ENCODE data around the gene PRKAG2. TPM values are rescaled to one million over a fixed set of nuclear protein-coding genes. Genes with fewer than 3 reads are reported as not detected.

PRKAG2 gene
- total and polyA plus RNA-seq, 12 donors = 3.8 to 17.3 (median 10.9) TPM

DNA sequence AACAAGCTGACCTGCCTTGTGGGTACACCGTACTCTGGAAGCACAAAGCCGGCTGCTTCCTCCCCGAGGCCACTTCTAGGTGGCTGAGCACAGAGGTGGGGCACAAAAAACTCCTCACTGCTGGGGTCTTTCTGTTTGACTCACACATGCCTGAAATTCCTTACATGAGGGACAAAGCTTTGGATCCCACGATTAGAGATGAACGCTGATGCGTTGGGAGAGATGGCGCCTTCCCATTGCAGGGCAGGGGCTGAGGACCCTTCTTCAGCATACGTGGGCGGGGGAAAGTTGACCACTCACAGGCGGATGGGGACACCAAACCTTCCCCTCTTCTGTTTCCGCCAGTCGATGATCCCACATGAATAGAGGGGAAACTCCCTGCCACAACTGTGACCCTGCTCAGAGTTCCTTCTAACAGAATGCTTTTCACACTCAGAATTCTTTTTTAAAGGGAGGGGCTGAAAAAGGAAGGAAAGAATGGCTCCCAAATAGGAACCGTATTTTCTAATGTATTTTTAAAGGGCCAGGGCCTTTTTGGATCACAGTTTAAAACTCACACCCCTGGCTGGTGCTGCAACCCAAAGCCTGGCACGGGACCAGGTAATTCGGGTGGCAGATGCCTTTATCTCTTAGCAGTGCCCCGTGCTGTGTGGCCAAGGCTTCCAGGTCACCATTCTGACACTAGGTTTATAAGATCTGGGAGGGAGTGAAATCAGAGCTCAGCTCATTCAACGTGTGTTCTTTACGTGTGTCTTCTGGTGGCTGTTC, 134.0 kb downstream of the PRKAG2 start:
- intact Hi-C loops (cut with DNase I) = loop anchor here in 1 of 2 donors (10.0 kb wide), 1 partner anchor 108 kb away; no protein-coding TSS in a partner anchor
- peak in 1 of 7 donors; percentile 25 for DNase-seq
- no peaks in the 10 kb centered on the region for H3K27me3 ChIP-seq
- 42 to 66% (median 52%) methylated on average over 15 to 18 of the region's 18 CpGs for WGBS, 4 donors
- H3K9me3 ChIP-seq (replicated peaks in 1 of 3) = no peaks in the 10 kb centered on the region
- no peaks in the 10 kb centered on the region for H3K36me3 ChIP-seq (replicated peaks in 1 of 2)
- TF ChIP-seq, protein P1, sequence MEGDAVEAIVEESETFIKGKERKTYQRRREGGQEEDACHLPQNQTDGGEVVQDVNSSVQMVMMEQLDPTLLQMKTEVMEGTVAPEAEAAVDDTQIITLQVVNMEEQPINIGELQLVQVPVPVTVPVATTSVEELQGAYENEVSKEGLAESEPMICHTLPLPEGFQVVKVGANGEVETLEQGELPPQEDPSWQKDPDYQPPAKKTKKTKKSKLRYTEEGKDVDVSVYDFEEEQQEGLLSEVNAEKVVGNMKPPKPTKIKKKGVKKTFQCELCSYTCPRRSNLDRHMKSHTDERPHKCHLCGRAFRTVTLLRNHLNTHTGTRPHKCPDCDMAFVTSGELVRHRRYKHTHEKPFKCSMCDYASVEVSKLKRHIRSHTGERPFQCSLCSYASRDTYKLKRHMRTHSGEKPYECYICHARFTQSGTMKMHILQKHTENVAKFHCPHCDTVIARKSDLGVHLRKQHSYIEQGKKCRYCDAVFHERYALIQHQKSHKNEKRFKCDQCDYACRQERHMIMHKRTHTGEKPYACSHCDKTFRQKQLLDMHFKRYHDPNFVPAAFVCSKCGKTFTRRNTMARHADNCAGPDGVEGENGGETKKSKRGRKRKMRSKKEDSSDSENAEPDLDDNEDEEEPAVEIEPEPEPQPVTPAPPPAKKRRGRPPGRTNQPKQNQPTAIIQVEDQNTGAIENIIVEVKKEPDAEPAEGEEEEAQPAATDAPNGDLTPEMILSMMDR (IDR thresholded peaks at IDR 0.05) = no peak
- TF ChIP-seq POLR2A (IDR thresholded peaks at IDR 0.05) = no peak
- H3K27ac ChIP-seq = no peak overlapping the region
- no peak overlapping the region for H3K4me3 ChIP-seq
- peaks cover 0 to 6% of the 10 kb centered on the region in 2 donors for H3K4me1 ChIP-seq (replicated peaks in 1 of 2)

DNA sequence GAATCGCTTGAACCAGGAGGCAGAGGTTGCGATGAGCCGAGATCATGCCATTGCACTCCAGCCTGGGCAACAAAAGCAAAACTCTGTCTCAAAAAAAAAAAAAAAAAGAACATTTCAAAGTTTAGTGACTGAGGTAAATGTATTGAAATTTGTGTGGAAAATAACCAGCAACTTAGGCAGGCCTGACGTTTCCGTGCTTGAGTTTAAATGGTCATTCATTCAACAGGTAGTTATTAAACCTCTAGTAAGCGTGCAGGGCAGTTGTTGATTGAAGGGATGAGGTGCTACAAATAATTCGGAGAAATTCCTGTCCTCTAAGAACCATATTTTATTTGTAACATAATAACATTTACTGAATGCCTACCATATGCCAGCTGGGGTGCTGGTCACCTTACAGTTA, 135.3 kb downstream of the PRKAG2 start:
- H3K9me3 ChIP-seq (replicated peaks in 1 of 3) = no peaks in the 10 kb centered on the region
- intact Hi-C loops (cut with DNase I) = loop anchor here in 1 of 2 donors (10.0 kb wide), 1 partner anchor 107 kb away; no protein-coding TSS in a partner anchor
- H3K27me3 ChIP-seq = no peaks in the 10 kb centered on the region
- H3K36me3 ChIP-seq (replicated peaks in 1 of 2) = no peaks in the 10 kb centered on the region
- H3K4me1 ChIP-seq (replicated peaks in 1 of 2) = peaks cover 4 to 12% of the 10 kb centered on the region in 2 donors
- DNase-seq = no peak
- WGBS, 4 donors = 89 to 96% (median 94%) methylated on average over 7 of the region's 7 CpGs
- TF ChIP-seq POLR2A (IDR thresholded peaks at IDR 0.05) = no peak
- TF ChIP-seq, protein P1 (IDR thresholded peaks at IDR 0.05) = no peak
- no peak overlapping the region for H3K27ac ChIP-seq
- no peak overlapping the region for H3K4me3 ChIP-seq

DNA sequence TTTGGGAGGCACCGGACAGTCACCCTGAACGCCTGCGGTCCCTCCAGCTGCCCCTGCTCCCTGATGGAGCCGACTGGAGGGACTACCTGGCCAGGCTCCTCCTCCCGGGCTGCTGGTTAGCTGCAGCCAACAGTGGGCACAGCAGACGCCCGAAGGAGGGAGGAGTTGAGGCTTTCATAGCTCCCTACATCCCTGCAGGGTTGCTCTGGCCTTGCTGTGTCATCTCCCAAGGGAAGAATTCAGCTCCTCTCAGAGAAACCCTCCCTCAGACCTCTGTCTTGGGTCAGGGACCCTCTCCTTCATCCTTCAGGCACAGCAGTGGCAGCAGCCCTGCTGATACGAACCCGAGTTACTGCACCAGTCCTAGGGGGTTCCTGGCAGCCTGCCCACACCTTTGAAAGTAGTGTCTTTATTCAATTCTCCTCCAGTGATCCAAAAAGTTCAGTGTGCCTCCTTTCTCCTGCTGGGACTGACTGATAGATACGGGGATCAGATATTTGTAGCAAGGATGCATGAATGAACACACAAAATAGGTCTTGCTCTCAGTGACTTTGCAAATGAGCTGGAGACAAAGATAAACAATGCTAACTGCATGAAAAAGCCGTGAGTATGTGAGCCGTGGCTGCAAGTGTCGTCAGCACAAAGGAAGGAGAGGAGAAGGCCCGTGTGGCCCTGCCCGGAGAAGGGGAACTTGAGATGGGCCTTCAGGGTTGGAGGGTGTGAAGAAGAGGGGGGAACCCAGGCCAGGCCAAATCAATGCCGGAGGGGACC, 136.6 kb downstream of the PRKAG2 start:
- Histone ChIP-seq H3K27me3 (no peaks in the 10 kb centered on the region), H3K4me3 (no peak overlapping the region), H3K4me1 (replicated peaks in 1 of 2) (peaks cover 4 to 17% of the 10 kb centered on the region in 2 donors), H3K27ac (no peak overlapping the region), H3K36me3 (replicated peaks in 1 of 2) (no peaks in the 10 kb centered on the region), H3K9me3 (replicated peaks in 1 of 3) (no peaks in the 10 kb centered on the region)
- intact Hi-C loops (cut with DNase I) = loop anchor here in 1 of 2 donors (10.0 kb wide), 1 partner anchor 105 kb away; no protein-coding TSS in a partner anchor
- TF ChIP-seq, protein P1 (IDR thresholded peaks at IDR 0.05) = no peak
- no peak for TF ChIP-seq POLR2A (IDR thresholded peaks at IDR 0.05)
- DNase-seq = no peak
- WGBS, 4 donors = 83 to 89% (median 86%) methylated on average over 9 to 16 of the region's 16 CpGs

GRCh38 chr7:151738925-151739324, 138.0 kb downstream of the PRKAG2 start:
- TF ChIP-seq POLR2A (IDR thresholded peaks at IDR 0.05) = no peak
- TF ChIP-seq, protein P1 (IDR thresholded peaks at IDR 0.05) = no peak
- Histone ChIP-seq H3K36me3 (replicated peaks in 1 of 2) (no peaks in the 10 kb centered on the region), H3K4me3 (no peak overlapping the region), H3K4me1 (replicated peaks in 1 of 2) (peaks cover 4 to 16% of the 10 kb centered on the region in 2 donors), H3K27ac (no peak overlapping the region), H3K27me3 (no peaks in the 10 kb centered on the region), H3K9me3 (replicated peaks in 1 of 3) (no peaks in the 10 kb centered on the region)
- DNase-seq = no peak
- intact Hi-C loops (cut with DNase I) = no loop called here
- WGBS, 4 donors = 90 to 96% (median 93%) methylated on average over 6 to 10 of the region's 10 CpGs
